GM18508 (cell line): Measurements from ENCODE around the gene HELB.

Experiments
- ATAC-seq: cut with Tn5 transposase; IDR thresholded peaks from one replicate; pipeline ENCODE4 v1.9.1; 2021; ENCODE audit warnings: moderate number of reproducible peaks; ENCODE audit not compliant: insufficient read depth, unreplicated experiment

HELB gene

GRCh38 chr12:66297923-66298322, 4.4 kb upstream of the HELB start:
- no peak for ATAC-seq

- no peak for ATAC-seq
Observed at GRCh38 chr12:66302827-66303169, 505 bp downstream of the HELB start.

GRCh38 chr12:66303316-66303804, 1.1 kb downstream of the HELB start:
- ATAC-seq = peak; percentile 52

GRCh38 chr12:66304296-66304900, 2.1 kb downstream of the HELB start:
- ATAC-seq = no peak

- no peak for ATAC-seq
Observed at GRCh38 chr12:66309606-66310005, 7.3 kb downstream of the HELB start.

GRCh38 chr12:66312189-66312588, 9.9 kb downstream of the HELB start:
- ATAC-seq = no peak

GRCh38 chr12:66314278-66314677, 12.0 kb downstream of the HELB start:
- ATAC-seq = no peak

GRCh38 chr12:66319266-66319954, 17.1 kb downstream of the HELB start:
- ATAC-seq = no peak

- no peak for ATAC-seq
Observed at GRCh38 chr12:66320996-66321395, 18.7 kb downstream of the HELB start.

- no peak for ATAC-seq
Observed at GRCh38 chr12:66321435-66321834, 19.1 kb downstream of the HELB start.

- ATAC-seq = no peak
Observed at GRCh38 chr12:66323017-66323416, 20.7 kb downstream of the HELB start.

GRCh38 chr12:66329941-66330340, 27.6 kb downstream of the HELB start:
- ATAC-seq = no peak

- ATAC-seq = no peak
Observed at GRCh38 chr12:66331016-66331415, 28.7 kb downstream of the HELB start.

GRCh38 chr12:66331814-66332213, 29.5 kb downstream of the HELB start:
- ATAC-seq = no peak

GRCh38 chr12:66335746-66336145, 33.5 kb downstream of the HELB start:
- ATAC-seq = no peak

GRCh38 chr12:66337381-66338010, 35.2 kb downstream of the HELB start:
- ATAC-seq = no peak

GRCh38 chr12:66340131-66340530, 37.8 kb downstream of the HELB start:
- no peak for ATAC-seq

GRCh38 chr12:66341126-66341525, 38.8 kb downstream of the HELB start:
- no peak for ATAC-seq

GRCh38 chr12:66345212-66345611, 42.9 kb downstream of the HELB start:
- no peak for ATAC-seq

GRCh38 chr12:66345956-66346355, 43.7 kb downstream of the HELB start:
- no peak for ATAC-seq

- no peak for ATAC-seq
Observed at GRCh38 chr12:66351301-66351700, 49.0 kb downstream of the HELB start.

GRCh38 chr12:66352197-66352596, 49.9 kb downstream of the HELB start:
- ATAC-seq = no peak
